DLD1 (cell line): ENCODE results near the gene ZFP82.

Experiments
- in situ Hi-C: cut with HindIII; loops from 2 replicates; pipeline ENCODE4 v1.10.0; 2017; ENCODE audit warnings: low sequenced_read_pairs

ZFP82 gene

GRCh38 chr19:36373638-36374156 is 44.7 kb downstream of the ZFP82 start:
- in situ Hi-C loops, result no loop called here

- in situ Hi-C loops, result no loop called here
Observed at GRCh38 chr19:36371886-36372285, 46.6 kb downstream of the ZFP82 start.

GRCh38 chr19:36363845-36364244 is 54.6 kb downstream of the ZFP82 start:
- in situ Hi-C loops, result no loop called here
